Upper lobe of left lung (tissue), 4 donors: ENCODE measurements around the gene CRACDL.

Experiments
- EP300 ChIP-seq, 4 donors: sonication (generic); formaldehyde crosslinking; IDR thresholded peaks; one replicate each; pipeline ENCODE4 v1.5.1; 2017; ENCODE audit warnings: antibody characterized with exemption in 4 of 4, control low read depth in 2 of 4
- POLR2A ChIP-seq, 4 donors: fragments of 450-650 bp; IDR thresholded peaks; one replicate each; pipeline ENCODE4 v1.5.1; 2016 to 2017; ENCODE audit warnings: antibody characterized with exemption in 4 of 4, mild to moderate bottlenecking in 2 of 4
- TF ChIP-seq, protein P1 (sequence below), 6 experiments: fragments of 450-650 bp in 4 of 6; fragments of 200-600 bp in 2 of 6; sonication (generic) in 2 of 6; IDR thresholded peaks; one replicate each; pipeline ENCODE4 v1.5.1; 2016 to 2019; ENCODE audit warnings: antibody characterized with exemption in 6 of 6

DNA sequence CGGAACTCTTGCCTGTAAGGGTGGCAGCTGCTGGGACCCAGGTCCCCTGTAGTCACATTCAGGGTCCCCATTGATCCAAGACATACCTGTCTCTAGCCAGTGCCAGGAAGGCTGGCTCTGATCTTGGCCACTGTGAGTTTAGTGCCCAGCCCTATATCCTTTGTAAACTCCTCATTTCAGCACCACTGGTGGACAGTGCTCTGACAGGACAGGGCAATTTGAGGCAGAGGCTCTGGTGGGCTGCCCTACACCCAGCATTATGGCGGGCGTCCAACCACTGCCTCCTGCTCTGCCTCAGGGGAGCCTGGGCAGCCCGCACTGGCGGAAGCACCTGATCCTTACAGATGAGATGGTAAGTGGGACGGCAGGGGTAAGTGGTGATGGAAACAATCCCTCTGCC is 149.8 kb downstream of the CRACDL start:
- no peak for TF ChIP-seq EP300 (IDR thresholded peaks at IDR 0.05)
- no peak for TF ChIP-seq POLR2A (IDR thresholded peaks at IDR 0.05)
- TF ChIP-seq, protein P1, sequence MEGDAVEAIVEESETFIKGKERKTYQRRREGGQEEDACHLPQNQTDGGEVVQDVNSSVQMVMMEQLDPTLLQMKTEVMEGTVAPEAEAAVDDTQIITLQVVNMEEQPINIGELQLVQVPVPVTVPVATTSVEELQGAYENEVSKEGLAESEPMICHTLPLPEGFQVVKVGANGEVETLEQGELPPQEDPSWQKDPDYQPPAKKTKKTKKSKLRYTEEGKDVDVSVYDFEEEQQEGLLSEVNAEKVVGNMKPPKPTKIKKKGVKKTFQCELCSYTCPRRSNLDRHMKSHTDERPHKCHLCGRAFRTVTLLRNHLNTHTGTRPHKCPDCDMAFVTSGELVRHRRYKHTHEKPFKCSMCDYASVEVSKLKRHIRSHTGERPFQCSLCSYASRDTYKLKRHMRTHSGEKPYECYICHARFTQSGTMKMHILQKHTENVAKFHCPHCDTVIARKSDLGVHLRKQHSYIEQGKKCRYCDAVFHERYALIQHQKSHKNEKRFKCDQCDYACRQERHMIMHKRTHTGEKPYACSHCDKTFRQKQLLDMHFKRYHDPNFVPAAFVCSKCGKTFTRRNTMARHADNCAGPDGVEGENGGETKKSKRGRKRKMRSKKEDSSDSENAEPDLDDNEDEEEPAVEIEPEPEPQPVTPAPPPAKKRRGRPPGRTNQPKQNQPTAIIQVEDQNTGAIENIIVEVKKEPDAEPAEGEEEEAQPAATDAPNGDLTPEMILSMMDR (IDR thresholded peaks at IDR 0.05) = no peak
